GM18873 (cell line): ENCODE results near the gene PPP6R2.
"Not testable (repeated sequence)": the region's sequence is repeated elsewhere in the genome, so short reads cannot be mapped to it uniquely, and the experiment has no call there.

Experiments
- ATAC-seq: cut with Tn5 transposase; IDR thresholded peaks from one replicate; pipeline ENCODE4 v1.9.1; 2021; ENCODE audit warnings: mild to moderate bottlenecking, moderate library complexity, moderate number of reproducible peaks; ENCODE audit not compliant: unreplicated experiment, low FRiP score

PPP6R2 gene

DNA sequence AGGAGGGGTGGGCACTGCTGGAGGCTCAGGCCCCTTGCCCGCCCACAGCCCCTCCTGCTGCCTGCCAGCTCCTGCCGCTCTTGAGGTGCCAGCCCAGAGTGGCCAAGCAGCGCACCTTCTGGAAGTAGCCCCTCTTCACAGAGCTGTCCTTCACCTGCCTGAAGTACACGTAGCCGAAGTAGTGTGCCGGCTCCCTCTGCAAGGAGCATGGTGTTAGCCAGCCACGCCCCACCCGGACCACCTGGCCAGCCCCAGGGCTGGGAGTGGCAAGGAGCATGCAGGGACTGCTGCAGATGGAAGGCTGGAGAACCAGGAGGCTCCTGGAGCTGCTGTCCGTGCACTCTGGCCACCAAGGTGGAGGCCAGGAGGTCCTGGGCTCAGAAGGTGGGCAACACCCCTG, 25.9 kb upstream of the PPP6R2 start:
- ATAC-seq = no peak

- ATAC-seq = no peak
These were observed 25.5 kb upstream of the PPP6R2 start for GRCh38 chr22:50317674-50318073.

DNA sequence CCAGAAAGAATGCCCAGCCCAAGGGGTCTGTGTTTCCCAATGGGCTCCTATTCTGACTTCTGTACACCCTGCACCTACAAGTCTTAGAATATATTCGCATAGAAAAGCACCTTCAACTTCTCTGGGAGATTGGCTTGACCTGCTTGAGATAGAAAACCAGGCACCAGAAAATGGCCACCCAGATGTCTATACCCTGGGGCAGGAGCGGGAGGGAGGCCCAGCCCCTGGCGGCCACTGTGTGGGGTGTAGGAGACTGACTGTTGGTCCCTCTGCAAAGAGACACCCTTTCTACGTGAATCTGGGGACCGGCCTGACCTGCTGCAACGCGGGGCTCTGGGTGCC, 24.8 kb upstream of the PPP6R2 start:
- no peak for ATAC-seq

DNA sequence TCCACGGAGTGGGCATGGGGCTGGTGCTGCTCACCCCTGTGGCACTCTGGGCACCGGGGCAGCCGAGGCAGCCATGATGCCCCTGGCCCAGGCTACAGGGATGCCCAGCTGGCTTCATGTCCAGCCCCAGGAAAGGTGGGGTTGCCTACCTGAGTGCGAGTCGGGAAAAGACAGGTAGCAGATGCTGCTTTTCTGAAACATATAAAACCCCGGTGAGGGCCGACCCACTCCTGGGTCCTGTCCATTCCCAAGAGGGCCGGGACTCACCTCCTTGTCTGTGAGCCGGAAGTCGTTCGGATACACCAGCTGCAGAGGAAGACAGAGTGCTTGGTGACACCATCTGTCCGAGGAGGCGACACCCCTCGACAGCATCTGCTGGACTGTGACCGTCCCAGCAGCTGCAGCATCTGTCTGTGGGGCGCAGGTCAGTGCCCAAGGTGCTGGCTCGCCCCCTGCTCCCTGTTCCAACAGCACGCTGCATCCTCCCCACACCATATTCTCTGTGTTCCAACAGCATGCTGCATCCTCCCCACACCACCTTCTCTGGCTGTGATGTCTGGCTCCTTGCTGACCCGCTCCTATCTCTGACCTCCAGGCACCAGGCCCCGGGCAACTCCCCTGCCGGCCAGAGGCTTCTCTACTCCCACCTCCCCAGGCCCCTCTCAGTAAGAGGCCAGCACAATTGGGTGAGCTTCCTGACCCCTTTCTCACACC, 24.3 kb upstream of the PPP6R2 start:
- ATAC-seq = no peak

- no peak for ATAC-seq
These were observed 23.6 kb upstream of the PPP6R2 start for GRCh38 chr22:50319503-50319951.

- no peak for ATAC-seq
These were observed 23.0 kb upstream of the PPP6R2 start for GRCh38 chr22:50320116-50320515.

GRCh38 chr22:50320671-50321325, 22.3 kb upstream of the PPP6R2 start:
- ATAC-seq = no peak

DNA sequence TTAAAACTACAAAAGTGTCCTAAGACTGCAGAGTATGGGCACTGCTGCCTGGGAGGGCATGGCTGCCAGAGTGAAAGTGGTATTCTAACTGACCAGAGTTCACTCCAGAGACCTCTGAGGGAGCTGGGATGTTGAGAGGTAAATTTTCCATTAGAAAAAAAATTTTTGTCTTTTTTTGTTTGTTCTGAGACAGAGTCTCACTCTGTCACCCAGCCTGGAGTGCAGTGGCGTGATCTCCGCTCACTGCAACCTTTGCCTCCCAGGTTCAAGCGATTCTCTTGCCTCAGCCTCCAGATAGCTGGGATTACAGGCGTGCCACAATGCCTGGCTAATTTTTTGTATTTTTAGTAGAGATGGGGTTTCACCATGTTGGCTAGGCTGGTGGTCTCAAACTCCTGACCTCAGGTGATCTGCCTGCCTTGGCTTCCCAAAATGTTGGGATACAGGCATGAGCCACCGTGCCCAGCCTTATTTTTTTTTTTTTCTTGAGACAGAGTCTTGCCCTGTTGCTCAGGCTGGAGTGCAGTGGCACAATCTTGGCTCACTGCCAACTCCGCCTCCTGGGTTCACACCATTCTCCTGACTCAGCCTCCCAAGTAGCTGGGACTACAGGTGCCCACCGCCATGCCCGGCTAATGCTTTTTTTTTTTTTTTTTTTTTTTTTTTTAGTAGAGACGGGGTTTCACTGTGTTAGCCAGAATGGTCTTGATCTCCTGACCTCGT, 20.6 kb upstream of the PPP6R2 start:
- not testable (repeated sequence) for ATAC-seq

- ATAC-seq = no peak
These were observed 19.2 kb upstream of the PPP6R2 start for GRCh38 chr22:50323900-50324299.

- ATAC-seq = no peak
These were observed 17.5 kb upstream of the PPP6R2 start for GRCh38 chr22:50325444-50326224.

DNA sequence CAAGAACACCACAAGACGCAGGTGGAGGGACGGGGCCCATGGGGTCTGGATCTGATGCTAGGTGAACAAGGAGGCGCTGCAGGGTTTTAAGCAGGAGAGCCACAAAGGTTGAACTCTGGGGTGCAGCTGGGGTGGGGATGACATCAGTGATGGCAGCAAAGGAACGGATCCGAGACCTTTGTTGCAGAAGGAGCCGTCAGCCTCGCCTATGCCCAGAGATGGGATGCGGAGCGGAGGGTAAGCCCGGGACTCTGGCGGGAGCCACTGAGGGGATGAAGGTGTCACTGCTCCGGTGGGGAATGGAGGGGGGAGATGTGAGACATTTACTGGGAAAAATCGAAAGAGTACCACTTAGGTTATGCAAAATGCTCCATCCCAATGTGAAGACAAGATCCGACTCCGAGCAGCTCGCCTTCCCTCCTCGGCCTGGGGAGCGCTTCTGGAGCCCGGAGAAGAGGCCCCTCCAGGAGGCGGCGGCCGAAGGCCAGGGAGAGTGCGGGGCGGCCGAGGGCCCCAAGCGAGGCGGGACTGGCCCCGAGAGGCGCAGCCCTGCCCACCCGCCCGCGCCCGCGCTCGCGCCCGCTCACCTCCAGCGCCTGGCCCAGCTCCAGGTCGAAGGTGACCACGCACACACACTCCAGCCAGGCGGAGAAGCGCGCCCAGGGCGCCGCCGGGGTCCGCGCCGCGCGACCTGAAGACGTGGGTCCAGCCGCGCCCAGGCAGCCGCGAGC, 16.7 kb upstream of the PPP6R2 start:
- no peak for ATAC-seq

DNA sequence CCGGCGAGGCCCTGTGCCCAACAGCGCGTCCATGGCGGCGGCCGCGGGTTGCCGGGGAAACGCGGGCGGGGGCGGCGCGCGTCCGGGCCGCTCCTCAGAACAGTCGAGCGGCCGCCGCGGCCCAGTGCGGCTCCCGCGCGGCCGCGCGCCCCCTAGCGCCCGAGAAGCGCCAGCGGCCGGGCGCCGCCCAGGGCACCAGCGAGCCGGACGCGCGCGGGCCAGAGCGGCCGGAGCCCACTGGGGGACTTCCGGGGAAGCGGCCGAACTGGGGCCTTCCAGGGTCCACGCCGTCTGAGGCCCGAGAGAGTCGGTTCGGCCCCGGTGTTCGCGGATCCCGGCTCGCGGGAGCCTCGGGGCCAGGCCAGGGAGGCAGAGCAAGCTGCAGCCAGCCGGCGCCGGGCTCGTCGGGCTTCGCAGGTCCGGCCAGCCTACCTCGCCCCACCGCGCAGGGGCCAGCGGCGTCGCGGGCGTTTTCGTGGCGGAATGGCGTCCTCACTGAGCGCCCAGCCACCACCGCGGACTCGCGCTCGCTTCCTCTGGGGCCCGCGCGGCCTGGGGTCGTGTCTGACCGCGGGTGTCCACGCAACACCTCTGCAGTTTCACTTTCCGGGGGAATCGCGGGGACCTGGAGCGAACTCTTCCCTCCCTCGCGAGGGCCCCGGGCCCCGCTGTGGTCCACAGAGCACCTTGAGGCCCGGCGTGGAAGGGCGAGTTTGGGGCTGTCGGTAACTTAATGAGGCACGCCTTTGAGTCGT, 16.0 kb upstream of the PPP6R2 start, which contains the start of gene DENND6B:
TSS of gene DENND6B (minus strand) at position 57 of the 755 bp plus-strand sequence. CDS start at position 33, 24 bp downstream.
- ATAC-seq = no peak

DNA sequence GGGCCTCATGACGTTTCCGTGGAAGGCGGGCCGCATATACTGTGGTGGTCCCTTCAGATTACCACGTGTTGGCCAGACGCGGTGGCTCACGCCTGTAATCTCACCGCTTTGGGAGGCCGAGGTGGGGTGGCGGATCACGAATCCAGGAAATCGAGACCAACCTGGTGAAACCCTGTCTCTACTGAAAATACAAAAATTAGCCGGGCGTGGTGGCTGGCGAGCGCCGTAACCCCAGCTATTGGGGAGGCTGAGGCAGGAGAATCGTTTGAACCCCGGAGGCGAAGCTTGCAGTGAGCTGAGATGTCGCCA, 15.5 kb upstream of the PPP6R2 start:
- no peak for ATAC-seq

DNA sequence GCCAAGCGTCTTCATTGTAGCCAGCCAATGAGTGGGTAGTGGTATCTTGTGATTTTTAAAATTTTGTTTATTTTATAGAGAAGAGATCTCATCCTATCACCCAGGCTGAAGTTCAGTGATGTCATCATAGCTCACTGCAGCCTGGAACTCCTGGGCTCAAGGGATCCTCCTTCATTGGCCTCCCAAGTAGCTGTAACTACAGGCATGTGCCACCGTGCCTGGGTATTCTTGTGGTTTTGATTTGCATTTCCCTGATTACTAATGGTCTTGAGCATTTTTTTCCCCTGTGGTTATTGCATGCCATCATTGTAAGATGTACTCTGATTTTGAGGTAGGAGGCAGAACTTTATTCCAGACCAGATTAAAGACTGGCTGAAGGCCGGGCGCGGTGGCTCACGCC, 13.9 kb upstream of the PPP6R2 start:
- ATAC-seq = no peak

GRCh38 chr22:50334433-50334832, 8.7 kb upstream of the PPP6R2 start:
- ATAC-seq = not testable (repeated sequence)

DNA sequence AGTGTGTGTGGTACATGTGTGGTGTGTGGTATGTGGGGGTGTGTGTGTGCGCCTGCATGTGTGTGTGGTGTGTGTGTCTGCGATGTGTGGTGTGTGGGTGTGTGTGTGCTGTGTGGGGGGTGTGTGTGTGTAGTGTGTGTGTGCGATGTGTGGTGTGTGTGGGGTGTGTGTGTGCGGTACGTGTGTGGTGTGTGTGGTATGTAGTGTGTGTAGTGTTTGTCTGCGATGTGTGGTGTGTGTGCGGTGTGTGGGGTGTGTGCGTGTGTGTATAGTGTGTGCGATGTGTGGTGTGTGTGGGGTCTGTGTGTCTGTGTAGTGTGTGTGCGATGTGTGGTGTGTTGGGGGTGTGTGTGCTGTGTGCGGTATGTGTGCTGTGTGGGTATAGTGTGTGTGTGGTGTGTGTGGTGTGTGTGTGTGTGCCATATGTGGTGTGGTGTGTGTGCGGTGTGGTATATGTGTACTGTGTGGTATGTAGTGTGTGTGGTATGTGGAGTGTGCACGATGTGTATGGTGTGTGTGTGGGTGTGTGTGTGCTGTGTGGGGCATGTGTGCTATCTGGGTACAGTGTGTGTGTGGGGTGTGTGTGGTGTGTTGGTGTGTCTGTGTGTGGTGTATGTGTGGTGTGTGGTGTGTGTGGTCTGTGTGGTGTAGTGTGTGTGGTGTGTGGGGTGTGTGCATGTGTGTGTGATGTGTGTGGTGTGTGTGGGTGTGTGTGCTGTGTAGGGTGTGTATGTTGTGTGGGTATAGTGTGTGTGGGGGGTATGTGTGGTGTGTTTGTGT, 5.7 kb upstream of the PPP6R2 start:
- ATAC-seq = no peak

- ATAC-seq = no peak
These were observed 5.0 kb upstream of the PPP6R2 start for GRCh38 chr22:50338042-50338573.

DNA sequence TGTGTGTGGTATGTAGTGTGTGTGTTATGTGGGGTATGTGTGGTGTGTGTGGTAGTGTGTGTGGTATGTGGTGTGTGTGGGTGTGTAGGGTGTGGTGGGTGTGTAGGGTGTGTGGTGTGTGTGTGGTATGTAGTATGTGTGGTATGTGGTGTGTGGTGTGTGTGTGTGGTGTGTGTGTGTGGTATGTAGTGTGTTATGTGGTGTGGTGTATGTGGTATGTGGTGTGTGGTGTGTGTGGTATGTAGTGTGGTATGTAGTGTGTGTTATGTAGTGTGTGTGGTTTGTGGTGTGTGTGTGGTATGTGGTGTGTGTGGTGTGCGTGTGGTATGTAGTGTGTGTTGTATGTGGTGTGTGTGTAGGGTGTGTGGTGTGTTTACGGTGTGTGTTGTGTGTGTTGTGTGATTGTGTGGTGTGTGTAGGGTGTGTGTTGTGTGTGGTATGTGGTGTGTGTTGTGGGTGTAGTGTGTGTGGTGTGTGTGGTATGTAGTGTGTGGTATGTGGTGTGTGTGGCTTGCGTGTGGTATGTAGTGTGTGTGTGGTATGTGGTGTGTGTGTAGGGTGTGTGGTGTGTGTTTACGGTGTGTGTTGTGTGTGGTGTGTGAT, 4.2 kb upstream of the PPP6R2 start:
- ATAC-seq = no peak
